Choroid plexus epithelial cell (primary cell): ENCODE measurements around the gene CGREF1.
A peak's percentile ranks its signal among the peaks of the same experiment; 100 is the strongest.

ENCODE experiments used
- DNase-seq: peaks from one replicate; pipeline ENCODE4 v3.0.0-alpha.2; 2010; ENCODE audit warnings: low read depth
- H3K4me3 ChIP-seq: 2 replicates; pipeline ENCODE4 v1.5.1; 2011; ENCODE audit warnings: low read depth, mild to moderate bottlenecking, control low read depth, low read length, moderate library complexity
- CTCF ChIP-seq: conservative IDR thresholded peaks from 2 replicates; pipeline ENCODE4 v1.5.1; 2011; ENCODE audit warnings: low read depth, mild to moderate bottlenecking, control low read depth, inconsistent platforms, low read length, moderate library complexity

CGREF1 gene

DNA sequence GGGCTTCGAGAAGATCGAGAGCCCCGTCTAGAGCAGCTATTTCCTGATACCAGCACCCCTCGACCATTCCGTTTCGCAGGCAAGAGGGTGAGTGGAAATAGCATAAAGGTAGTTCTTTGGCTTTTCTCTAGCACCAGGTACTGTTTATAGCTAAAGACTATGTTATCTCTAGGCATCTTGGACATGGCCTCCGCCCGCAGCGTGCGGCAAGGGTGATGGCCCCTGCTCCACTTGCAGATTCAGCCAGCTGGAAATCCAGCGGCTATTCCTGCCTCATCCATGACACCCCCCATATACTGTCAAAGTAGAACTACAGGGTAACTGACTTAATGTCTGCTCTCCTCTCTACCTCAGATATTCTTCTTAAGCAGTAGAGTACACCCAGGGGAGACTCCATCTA lies 64.2 kb downstream of the CGREF1 start:
- no peak for DNase-seq
- TF ChIP-seq CTCF = no peak

DNA sequence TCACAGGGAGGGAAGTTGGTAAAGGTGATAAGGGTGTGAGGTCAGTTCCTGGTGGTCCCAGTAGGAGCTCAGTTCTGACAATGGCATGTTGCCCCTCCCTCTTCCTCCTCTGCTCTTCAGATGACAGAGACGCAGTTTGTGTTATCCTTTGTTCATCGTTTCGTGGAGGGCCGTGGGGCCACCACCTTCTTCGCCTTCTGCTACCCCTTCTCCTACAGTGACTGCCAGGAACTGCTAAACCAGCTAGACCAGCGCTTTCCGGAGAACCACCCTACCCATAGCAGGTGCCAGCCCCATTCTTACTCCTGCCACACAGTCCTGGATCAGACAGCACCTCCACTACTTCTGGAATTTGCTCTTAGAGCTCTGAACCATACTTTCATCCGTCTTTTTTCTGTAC lies 65.2 kb downstream of the CGREF1 start:
- TF ChIP-seq CTCF = no peak
- DNase-seq = no peak
- H3K4me3 ChIP-seq = no peak overlapping the region

More for the DNA sequence above, 64.2 kb downstream of the CGREF1 start:
- no peak overlapping the region for H3K4me3 ChIP-seq

DNA sequence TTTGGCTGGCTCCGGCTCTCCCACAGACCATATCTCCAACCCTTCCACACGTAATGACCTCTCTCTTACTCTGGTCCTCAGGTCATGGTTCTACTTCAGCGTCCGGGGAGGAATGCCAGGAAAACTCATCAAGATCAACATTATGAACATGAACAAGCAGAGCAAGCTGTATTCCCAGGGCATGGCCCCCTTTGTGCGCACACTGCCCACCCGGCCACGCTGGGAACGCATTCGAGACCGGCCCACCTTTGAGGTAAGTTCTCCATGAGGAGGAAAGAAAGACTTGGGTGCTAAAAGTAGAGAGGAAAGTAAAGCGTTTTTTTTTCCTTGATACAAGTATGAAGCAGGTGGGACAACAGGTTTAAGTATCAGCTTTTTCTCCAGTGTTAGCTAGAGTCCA lies 65.6 kb downstream of the CGREF1 start:
- TF ChIP-seq CTCF = no peak
- no peak for DNase-seq
- H3K4me3 ChIP-seq = no peak overlapping the region

- peak; percentile 37 for DNase-seq
- H3K4me3 ChIP-seq = peak overlapping the region; percentile 85
- no peak for TF ChIP-seq CTCF
Observed at GRCh38 chr2:27051902-27052645, 66.9 kb downstream of the CGREF1 start.

- TF ChIP-seq CTCF = no peak
- peak; percentile 94 for DNase-seq
Observed at GRCh38 chr2:27050996-27051901, 67.7 kb downstream of the CGREF1 start, which contains the start of gene AGBL5. TSS of gene AGBL5 (plus strand) at chr2:27051668. CDS start at chr2:27052959, 1,291 bp downstream.

More at GRCh38 chr2:27050996-27051901, 67.7 kb downstream of the CGREF1 start, which contains the start of gene AGBL5:
- peak within 1 kb of the TSS; percentile 85 for H3K4me3 ChIP-seq
